PC-9 (cell line): Measurements from ENCODE around the gene GPS2. TPM values are rescaled to one million over a fixed set of nuclear protein-coding genes. Genes with fewer than 3 reads are reported as not detected.
"Not testable (repeated sequence)": the region's sequence is repeated elsewhere in the genome, so short reads cannot be mapped to it uniquely, and the experiment has no call there.

Source experiments
- BruUV-seq: library from RNA; stranded (reverse); fragments of 400-500 nt; replicated peaks from 2 replicates; lab custom pipeline; 2021; lab: Mats Ljungman, UMichigan
- CTCF ChIA-PET: fragments of 300-600 bp; sonication (Branson Sonifier 250); formaldehyde crosslinking; loops from one replicate; lab custom pipeline; 2022; ENCODE audit warnings: antibody characterized with exemption; lab: Charles Lee
- POLR2A ChIA-PET: fragments of 300-600 bp; sonication (Branson Sonifier 250); formaldehyde crosslinking; loops from one replicate; lab custom pipeline; 2022; ENCODE audit warnings: antibody characterized with exemption; ENCODE audit not compliant: unreplicated experiment; lab: Charles Lee
- DNase-seq, 2 experiments: peaks; one replicate each; pipeline versions ENCODE4 v3.0.0 to v3.0.0-alpha.2; 2015 to 2022; ENCODE audit warnings: mixed read lengths in 1 of 2
- H2AFZ ChIP-seq: fragments of 200-600 bp; sonication (generic); 2 replicates; pipeline ENCODE4 v1.8.1; 2017; ENCODE audit warnings: antibody characterized with exemption
- H3F3A ChIP-seq: fragments of 200-600 bp; sonication (generic); 2 replicates; pipeline ENCODE4 v1.8.1; 2017; ENCODE audit warnings: antibody characterized with exemption, mild to moderate bottlenecking, low read depth; ENCODE audit not compliant: insufficient read depth
- H3K27ac ChIP-seq: fragments of 200-600 bp; sonication (generic); 2 replicates; pipeline ENCODE4 v1.6.1; 2016; ENCODE audit warnings: mixed run types
- H3K27me3 ChIP-seq: fragments of 200-600 bp; sonication (generic); 2 replicates; pipeline ENCODE4 v1.6.1; 2016; ENCODE audit warnings: low read depth, mixed run types; ENCODE audit not compliant: insufficient read depth
- H3K36me3 ChIP-seq: fragments of 200-600 bp; sonication (generic); 2 replicates; pipeline ENCODE4 v1.6.1; 2016; ENCODE audit warnings: low read depth, mixed run types
- H3K4me1 ChIP-seq: fragments of 200-600 bp; sonication (generic); replicated peaks from 2 replicates; pipeline ENCODE4 v1.6.1; 2016; ENCODE audit warnings: mixed run types; ENCODE audit not compliant: insufficient read depth
- H3K4me2 ChIP-seq: fragments of 200-600 bp; sonication (generic); 2 replicates; pipeline ENCODE4 v1.6.1; 2017; ENCODE audit warnings: mixed run types
- H3K4me3 ChIP-seq: fragments of 200-600 bp; sonication (generic); 2 replicates; pipeline ENCODE4 v1.6.1; 2016; ENCODE audit warnings: mixed run types
- H3K79me2 ChIP-seq: fragments of 200-600 bp; sonication (generic); 2 replicates; pipeline ENCODE4 v1.6.1; 2017; ENCODE audit warnings: low read depth, mixed run types
- H3K9me2 ChIP-seq: fragments of 200-600 bp; sonication (generic); 2 replicates; pipeline ENCODE4 v1.8.1; 2017; ENCODE audit warnings: mild to moderate bottlenecking; ENCODE audit not compliant: insufficient read depth
- H3K9me3 ChIP-seq: fragments of 200-600 bp; sonication (generic); 2 replicates; pipeline ENCODE4 v1.8.1; 2016; ENCODE audit warnings: low read depth; ENCODE audit not compliant: insufficient read depth
- H4K20me1 ChIP-seq: fragments of 200-600 bp; sonication (generic); 2 replicates; pipeline ENCODE4 v1.8.1; 2017; ENCODE audit not compliant: insufficient read depth
- CTCF ChIP-seq: fragments of 200-600 bp; sonication (generic); conservative IDR thresholded peaks from 2 replicates; pipeline ENCODE4 v1.6.1; 2017; ENCODE audit warnings: mixed run types, antibody characterized with exemption, mild to moderate bottlenecking, moderate library complexity
- EZH2 ChIP-seq: fragments of 200-600 bp; sonication (generic); IDR thresholded peaks from 2 replicates; pipeline ENCODE4 v1.8.0; 2017; ENCODE audit warnings: antibody characterized with exemption, low read depth
- intact Hi-C: fragments of 100-400 bp; cut with micrococcal nuclease; formaldehyde crosslinking; loops from one replicate; pipeline ENCODE4 v1.10.0; 2022; ENCODE audit not compliant: unreplicated experiment
- total RNA-seq: library from RNA; stranded (reverse); gene quantifications from 2 replicates; pipeline ENCODE4 v1.2.3, GENCODE V29; 2021

GPS2 gene
- total RNA-seq, 1 experiment from 2014 or later, result 61.3 TPM

- H3K36me3 ChIP-seq, result no peaks in the 10 kb centered on the region
- H3K27ac ChIP-seq, result no peak overlapping the region
- intact Hi-C loops, result no loop called here
- H2AFZ ChIP-seq, result no peak overlapping the region
- no peaks in the 10 kb centered on the region for H3K79me2 ChIP-seq
- ChIA-PET POLR2A (interaction anchor here (0.6 kb wide), 1 partner anchor 97 kb away, joined by 3 read pairs; no protein-coding TSS in a partner anchor), CTCF (no interaction called here)
- H3F3A ChIP-seq, result peaks cover 5% of the 10 kb centered on the region; the same call in 1 of the 2 replicates
- H3K4me2 ChIP-seq, result no peak overlapping the region
- no peak for DNase-seq
- no peaks in the 10 kb centered on the region for H3K9me3 ChIP-seq
- H3K4me1 ChIP-seq, result peaks cover 7% of the 10 kb centered on the region; the same call in 1 of the 2 replicates
- no peaks in the 10 kb centered on the region for H3K27me3 ChIP-seq
- H3K4me3 ChIP-seq, result no peak overlapping the region
- no peaks in the 10 kb centered on the region for H3K9me2 ChIP-seq
- TF ChIP-seq EZH2, result no peak
- no peak for TF ChIP-seq CTCF
- no peaks in the 10 kb centered on the region for H4K20me1 ChIP-seq
- BruUV-seq, result no TSS peak
Observed at GRCh38 chr17:7334938-7335538, 19.9 kb upstream of the GPS2 start.

GRCh38 chr17:7332600-7333069, 17.5 kb upstream of the GPS2 start:
- H3K4me3 ChIP-seq, H3K27ac ChIP-seq, H4K20me1 ChIP-seq, H3K27me3 ChIP-seq, H2AFZ ChIP-seq, DNase-seq, H3K9me2 ChIP-seq, POLR2A ChIA-PET, BruUV-seq, CTCF ChIA-PET, H3K9me3 ChIP-seq, H3K36me3 ChIP-seq, H3F3A ChIP-seq, intact Hi-C loops, H3K4me2 ChIP-seq: not testable (repeated sequence)
- H3K79me2 ChIP-seq, result peaks cover 13% of the 10 kb centered on the region
- peaks cover 15% of the 10 kb centered on the region for H3K4me1 ChIP-seq

GRCh38 chr17:7332111-7332510, 17.0 kb upstream of the GPS2 start:
- Histone ChIP-seq H3K27ac (no peak overlapping the region), H3K4me1 (peaks cover 16% of the 10 kb centered on the region), H3K4me3 (no peak overlapping the region), H2AFZ (no peak overlapping the region), H3K79me2 (peaks cover 18% of the 10 kb centered on the region), H3F3A (peaks cover 9% of the 10 kb centered on the region; the same call in 1 of the 2 replicates), H3K9me2 (no peaks in the 10 kb centered on the region), H4K20me1 (no peaks in the 10 kb centered on the region), H3K27me3 (no peaks in the 10 kb centered on the region), H3K4me2 (no peak overlapping the region), H3K36me3 (no peaks in the 10 kb centered on the region), H3K9me3 (no peaks in the 10 kb centered on the region)
- DNase-seq, result no peak
- intact Hi-C loops, result no loop called here
- no TSS peak for BruUV-seq
- POLR2A ChIA-PET, result no interaction called here
- TF ChIP-seq CTCF (no peak), EZH2 (no peak)
- CTCF ChIA-PET, result no interaction called here
